ENCODE measurements around the gene BCL2. TPM values are rescaled to one million over a fixed set of nuclear protein-coding genes. Genes with fewer than 3 reads are reported as not detected.

The BCL2 gene
- total and polyA plus RNA-seq, 3 experiments from 2014 or later, result 29.8 to 60.5 (median 58.9) TPM

- Histone ChIP-seq H3K4me1 (ENCODE audit: insufficient read depth, low read length) (peaks cover 6% of the 10 kb centered on the region), H3K36me3 (ENCODE audit: insufficient read depth, low read length) (no peaks in the 10 kb centered on the region), H3K27ac (ENCODE audit: low read depth, low read length) (no peak overlapping the region), H3K4me3 (ENCODE audit: low read length) (no peak overlapping the region), H3K9me3 (ENCODE audit: low read length) (no peaks in the 10 kb centered on the region), H3K27me3 (ENCODE audit: insufficient read depth, low read length, poor library complexity, severe bottlenecking) (no peaks in the 10 kb centered on the region)
- DNase-seq, result no peak
- Mint-ChIP-seq H3K9me3 (no peaks in the 10 kb centered on the region), H3K27me3 (no peaks in the 10 kb centered on the region), H3K4me3 (peak overlapping the region in 1 of 7 donors; percentile 14), H3K4me1 (peaks cover 11 to 22% (median 19%) of the 10 kb centered on the region in 3 donors), H3K36me3 (peaks cover 0 to 5% (median under 1%) of the 10 kb centered on the region in 3 donors), H3K27ac (peak overlapping the region in 1 of 8 donors; percentile 53)
- ChIA-PET CTCF (interaction anchor here (0.9 to 7.0 kb wide), 8 partner anchors 15 to 309 kb away, joined by 3 to 86 read pairs (median 8); no protein-coding TSS in a partner anchor), POLR2A (no interaction called here)
Measured at GRCh38 chr18:63325086-63325686, 5.6 kb upstream of the BCL2 start.

DNA sequence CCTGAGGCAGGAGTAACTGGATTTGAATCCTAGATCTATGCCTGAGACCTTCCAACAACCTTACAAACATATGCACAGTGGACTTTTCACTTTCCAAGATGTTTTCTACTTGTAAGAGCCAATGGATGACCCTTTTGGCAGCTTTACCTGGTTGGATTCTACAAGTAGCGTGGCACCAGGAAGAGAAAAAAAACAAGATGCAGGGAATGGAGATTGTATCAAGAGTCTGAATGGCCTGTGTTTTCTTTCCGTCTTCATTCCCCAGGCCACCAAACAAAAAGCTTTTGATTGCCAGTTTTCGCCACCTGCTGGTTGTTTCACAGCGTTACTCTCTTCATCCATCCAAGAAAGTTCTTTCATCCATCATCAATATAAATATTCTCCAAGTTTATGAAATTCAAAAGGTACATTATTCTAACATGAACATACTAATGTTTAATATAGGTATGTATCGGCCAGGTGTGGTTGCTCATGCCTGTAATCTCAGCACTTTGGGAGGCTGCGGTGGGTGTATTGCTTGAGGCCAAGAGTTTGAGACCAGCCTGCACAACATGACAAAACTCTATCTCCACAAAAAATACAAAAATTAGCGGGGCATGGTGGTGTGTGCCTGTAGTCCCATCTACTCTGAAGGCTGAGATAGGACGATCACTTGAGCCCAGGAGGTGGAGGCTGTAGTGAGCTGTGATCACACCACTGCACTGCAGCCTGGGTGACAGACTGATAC, 3.5 kb upstream of the BCL2 start:
- Mint-ChIP-seq H3K4me1 (peaks cover 13 to 28% (median 27%) of the 10 kb centered on the region in 3 donors), H3K9me3 (no peaks in the 10 kb centered on the region), H3K36me3 (peaks cover 0 to 12% (median under 1%) of the 10 kb centered on the region in 3 donors), H3K4me3 (peak overlapping the region in 2 of 7 donors; percentile 21 to 54), H3K27ac (peak overlapping the region in 7 of 8 donors; percentile 0 to 86 (median 60)), H3K27me3 (no peaks in the 10 kb centered on the region)
- Histone ChIP-seq H3K9me3 (ENCODE audit: low read length) (no peaks in the 10 kb centered on the region), H3K4me3 (ENCODE audit: low read length) (no peak overlapping the region), H3K27ac (ENCODE audit: low read depth, low read length) (no peak overlapping the region), H3K36me3 (ENCODE audit: insufficient read depth, low read length) (no peaks in the 10 kb centered on the region), H3K27me3 (ENCODE audit: insufficient read depth, low read length, poor library complexity, severe bottlenecking) (no peaks in the 10 kb centered on the region), H3K4me1 (ENCODE audit: insufficient read depth, low read length) (peaks cover 6% of the 10 kb centered on the region)
- POLR2A ChIA-PET, result interaction anchor here (0.7 to 1.6 kb wide), 3 partner anchors 160 to 192 kb away, joined by 3 to 4 read pairs (median 3); no protein-coding TSS in a partner anchor
- CTCF ChIA-PET, result interaction anchor here (0.6 to 7.0 kb wide), 25 partner anchors 8 to 307 kb away, joined by 3 to 86 read pairs (median 4); no protein-coding TSS in a partner anchor
- peak in 4 of 5 donors; percentile 34 to 73 (median 60) for DNase-seq

- no peaks in the 10 kb centered on the region for H3K27me3 ChIP-seq (ENCODE audit: insufficient read depth, low read length, poor library complexity, severe bottlenecking)
- no peak for DNase-seq
- H3K4me3 ChIP-seq (ENCODE audit: low read length), result no peak overlapping the region
- H3K36me3 ChIP-seq (ENCODE audit: insufficient read depth, low read length), result no peaks in the 10 kb centered on the region
- no peaks in the 10 kb centered on the region for H3K9me3 Mint-ChIP-seq
- H3K4me3 Mint-ChIP-seq, result peak overlapping the region in 5 of 7 donors; percentile 17 to 92 (median 36)
- POLR2A ChIA-PET, result interaction anchor here (0.6 to 1.6 kb wide), 5 partner anchors 45 to 191 kb away, joined by 3 to 5 read pairs (median 3); no protein-coding TSS in a partner anchor
- H3K27me3 Mint-ChIP-seq, result no peaks in the 10 kb centered on the region
- CTCF ChIA-PET, result interaction anchor here (1.1 to 7.0 kb wide), 16 partner anchors 10 to 306 kb away, joined by 3 to 86 read pairs (median 6); no protein-coding TSS in a partner anchor
- H3K36me3 Mint-ChIP-seq, result peaks cover 0 to 16% (median 4%) of the 10 kb centered on the region in 3 donors
- peaks cover 6% of the 10 kb centered on the region for H3K4me1 ChIP-seq (ENCODE audit: insufficient read depth, low read length)
- peak overlapping the region in 6 of 8 donors; percentile 2 to 91 (median 64) for H3K27ac Mint-ChIP-seq
- H3K27ac ChIP-seq (ENCODE audit: low read depth, low read length), result no peak overlapping the region
- H3K9me3 ChIP-seq (ENCODE audit: low read length), result no peaks in the 10 kb centered on the region
- peaks cover 15 to 35% (median 33%) of the 10 kb centered on the region in 3 donors for H3K4me1 Mint-ChIP-seq
Measured at GRCh38 chr18:63322206-63322605, 2.6 kb upstream of the BCL2 start.

GRCh38 chr18:63321291-63321690, 1.7 kb upstream of the BCL2 start:
- H3K4me1 Mint-ChIP-seq, result peaks cover 22 to 44% (median 42%) of the 10 kb centered on the region in 3 donors

DNA sequence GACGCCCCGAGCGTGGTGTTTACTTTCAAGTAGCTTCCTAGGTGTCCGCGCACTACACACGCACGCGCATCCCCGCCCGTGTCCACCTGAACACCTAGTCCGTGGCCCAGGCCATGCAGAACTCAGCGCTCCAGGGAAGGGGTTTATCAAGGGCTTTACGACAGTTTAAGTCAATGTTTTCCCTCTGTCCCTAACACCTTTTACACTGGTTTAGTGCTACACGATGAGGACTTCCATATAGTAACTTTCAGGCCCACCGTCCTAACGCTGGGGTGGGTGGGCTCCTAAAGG, 1.4 kb upstream of the BCL2 start:
- CTCF ChIA-PET, result interaction anchor here (0.6 to 6.2 kb wide), 6 partner anchors 54 to 305 kb away, joined by 3 to 52 read pairs (median 16); no protein-coding TSS in a partner anchor
- H3K4me3 ChIP-seq (ENCODE audit: low read length), result peak overlapping the region; percentile 34
- no peak for DNase-seq
- Mint-ChIP-seq H3K4me3 (peak overlapping the region; percentile 54 to 92 (median 87)), H3K27ac (peak overlapping the region; percentile 65 to 95 (median 88)), H3K27me3 (no peaks in the 10 kb centered on the region), H3K36me3 (peaks cover 0 to 16% (median 4%) of the 10 kb centered on the region in 3 donors), H3K4me1 (peaks cover 25 to 48% (median 46%) of the 10 kb centered on the region in 3 donors), H3K9me3 (no peaks in the 10 kb centered on the region)
- H3K9me3 ChIP-seq (ENCODE audit: low read length), result no peaks in the 10 kb centered on the region
- H3K27ac ChIP-seq (ENCODE audit: low read depth, low read length), result no peak overlapping the region
- H3K27me3 ChIP-seq (ENCODE audit: insufficient read depth, low read length, poor library complexity, severe bottlenecking), result no peaks in the 10 kb centered on the region
- H3K4me1 ChIP-seq (ENCODE audit: insufficient read depth, low read length), result peaks cover 6% of the 10 kb centered on the region
- POLR2A ChIA-PET, result interaction anchor here (0.5 to 1.0 kb wide), 2 partner anchors 46 to 189 kb away, joined by 3 to 5 read pairs; no protein-coding TSS in a partner anchor
- H3K36me3 ChIP-seq (ENCODE audit: insufficient read depth, low read length), result no peaks in the 10 kb centered on the region

More at GRCh38 chr18:63321291-63321690, 1.7 kb upstream of the BCL2 start:
- H3K27ac ChIP-seq (ENCODE audit: low read depth, low read length), result no peak overlapping the region
- no peaks in the 10 kb centered on the region for H3K9me3 ChIP-seq (ENCODE audit: low read length)
- no peak for DNase-seq
- Mint-ChIP-seq H3K4me3 (peak overlapping the region; percentile 54 to 92 (median 87)), H3K36me3 (peaks cover 0 to 16% (median 4%) of the 10 kb centered on the region in 3 donors), H3K27ac (peak overlapping the region; percentile 3 to 94 (median 86)), H3K27me3 (no peaks in the 10 kb centered on the region), H3K9me3 (no peaks in the 10 kb centered on the region)
- no peaks in the 10 kb centered on the region for H3K27me3 ChIP-seq (ENCODE audit: insufficient read depth, low read length, poor library complexity, severe bottlenecking)
- ChIA-PET POLR2A (interaction anchor here (0.5 to 1.0 kb wide), 4 partner anchors 46 to 189 kb away, joined by 3 to 5 read pairs (median 4); no protein-coding TSS in a partner anchor), CTCF (interaction anchor here (0.6 to 7.0 kb wide), 7 partner anchors 55 to 305 kb away, joined by 3 to 86 read pairs (median 29); no protein-coding TSS in a partner anchor)
- H3K36me3 ChIP-seq (ENCODE audit: insufficient read depth, low read length), result no peaks in the 10 kb centered on the region
- peaks cover 6% of the 10 kb centered on the region for H3K4me1 ChIP-seq (ENCODE audit: insufficient read depth, low read length)
- H3K4me3 ChIP-seq (ENCODE audit: low read length), result no peak overlapping the region

- H3K27ac Mint-ChIP-seq, result peak overlapping the region; percentile 65 to 95 (median 90)
- POLR2A ChIA-PET, result interaction anchor here (0.5 to 2.9 kb wide), 7 partner anchors 18 to 189 kb away, joined by 3 to 21 read pairs (median 9); no protein-coding TSS in a partner anchor
- peaks cover 11% of the 10 kb centered on the region for H3K4me1 ChIP-seq (ENCODE audit: insufficient read depth, low read length)
- H3K36me3 Mint-ChIP-seq, result peaks cover 0 to 16% (median 4%) of the 10 kb centered on the region in 3 donors
- H3K36me3 ChIP-seq (ENCODE audit: insufficient read depth, low read length), result no peaks in the 10 kb centered on the region
- H3K27ac ChIP-seq (ENCODE audit: low read depth, low read length), result no peak overlapping the region
- no peaks in the 10 kb centered on the region for H3K27me3 ChIP-seq (ENCODE audit: insufficient read depth, low read length, poor library complexity, severe bottlenecking)
- no peaks in the 10 kb centered on the region for H3K9me3 Mint-ChIP-seq
- H3K4me1 Mint-ChIP-seq, result peaks cover 28 to 54% (median 52%) of the 10 kb centered on the region in 3 donors
- H3K4me3 ChIP-seq (ENCODE audit: low read length), result peak overlapping the region; percentile 34
- peak overlapping the region; percentile 87 to 99 (median 92) for H3K4me3 Mint-ChIP-seq
- H3K9me3 ChIP-seq (ENCODE audit: low read length), result no peaks in the 10 kb centered on the region
- DNase-seq, result peak; percentile 81 to 93 (median 89)
- CTCF ChIA-PET, result interaction anchor here (0.6 to 6.2 kb wide), 14 partner anchors 20 to 304 kb away, joined by 3 to 144 read pairs (median 20); no protein-coding TSS in a partner anchor
- H3K27me3 Mint-ChIP-seq, result no peaks in the 10 kb centered on the region
Measured at GRCh38 chr18:63320123-63320974, 780 bp upstream of the BCL2 start.

GRCh38 chr18:63318889-63319382, 633 bp downstream of the BCL2 start:
- peak in 1 of 5 donors; percentile 37 for DNase-seq
- ChIA-PET CTCF (interaction anchor here (0.8 to 3.9 kb wide), 30 partner anchors 11 to 303 kb away, joined by 3 to 144 read pairs (median 7); no protein-coding TSS in a partner anchor), POLR2A (interaction anchor here (0.6 to 3.0 kb wide), 10 partner anchors 17 to 303 kb away, joined by 3 to 21 read pairs (median 10); no protein-coding TSS in a partner anchor)
- Histone ChIP-seq H3K27ac (ENCODE audit: low read depth, low read length) (peak overlapping the region; percentile 59), H3K9me3 (ENCODE audit: low read length) (no peaks in the 10 kb centered on the region), H3K27me3 (ENCODE audit: insufficient read depth, low read length, poor library complexity, severe bottlenecking) (no peaks in the 10 kb centered on the region), H3K36me3 (ENCODE audit: insufficient read depth, low read length) (no peaks in the 10 kb centered on the region), H3K4me1 (ENCODE audit: insufficient read depth, low read length) (peaks cover 25% of the 10 kb centered on the region), H3K4me3 (ENCODE audit: low read length) (peak overlapping the region; percentile 75)
- Mint-ChIP-seq H3K9me3 (no peaks in the 10 kb centered on the region), H3K27me3 (no peaks in the 10 kb centered on the region), H3K27ac (peak overlapping the region; percentile 89 to 98 (median 96)), H3K4me1 (peaks cover 42 to 68% (median 66%) of the 10 kb centered on the region in 3 donors), H3K36me3 (peaks cover 0 to 16% (median 4%) of the 10 kb centered on the region in 3 donors), H3K4me3 (peak overlapping the region; percentile 94 to 99 (median 98))

All from CD8-positive, alpha-beta memory T cell (primary cell).